Skin of body (tissue), 2 donors: ENCODE results near the gene TVP23A. TPM values are rescaled to one million over a fixed set of nuclear protein-coding genes. Genes with fewer than 3 reads are reported as not detected.

Source experiments
- small RNA-seq: library from RNA; depleted of rRNA; stranded (forward); fragments of <200 nt; gene quantifications from one replicate; pipeline ENCODE3, GENCODE V24; 2014; ENCODE audit warnings: low replicate concordance
- total RNA-seq: library from RNA; depleted of rRNA; stranded (reverse); fragments of >200 nt; gene quantifications from one replicate; pipeline ENCODE4 v1.2.3, GENCODE V29; 2014

Gene TVP23A
- total RNA-seq, 1 donor from 2014 or later, result 1.2 TPM

Small RNA genes lying within 50 kb of the gene (small RNA-seq; reads per million reads assigned to genes)
- gene MTND4LP24 (not detected), gene MTND6P33 (not detected)

Other genes with a start within 250 kb of the TVP23A start
- 63.1 TPM for gene EMP2, start 238.2 kb downstream of the TVP23A start, total RNA-seq
- gene TEKT5, start 123.9 kb downstream of the TVP23A start, total RNA-seq, result 0.59 TPM
- 14.8 TPM for gene NUBP1, start 75.0 kb downstream of the TVP23A start, total RNA-seq
- 5.7 TPM for gene CIITA, start 58.4 kb upstream of the TVP23A start, total RNA-seq
- gene DEXI, start 123.7 kb upstream of the TVP23A start, total RNA-seq, result 24.1 TPM
- gene CLEC16A, start 125.8 kb upstream of the TVP23A start, total RNA-seq, result 18.0 TPM